Kidney (tissue), 14 donors: ENCODE measurements around the gene GYS1. TPM values are rescaled to one million over a fixed set of nuclear protein-coding genes. Genes with fewer than 3 reads are reported as not detected.

Source experiments
- DNase-seq, 5 donors: peaks; one replicate each; pipeline ENCODE4 v3.0.0-alpha.2; 2013 to 2020
- FAIRE-seq: peaks from 2 replicates; lab custom pipeline; 2012; peaks lifted over from hg19 to GRCh38; lab: Jason Lieb, UNC
- H3K27ac ChIP-seq, 2 donors: one replicate each; pipeline ENCODE4 v1.7.0; 2013; ENCODE audit warnings: low read depth in 2 of 2, low read length in 2 of 2, inconsistent platforms in 1 of 2
- H3K27me3 ChIP-seq: one replicate; pipeline ENCODE4 v1.7.1; 2013; ENCODE audit warnings: low read length, inconsistent platforms; ENCODE audit not compliant: control insufficient read depth, insufficient read depth
- H3K36me3 ChIP-seq, 3 donors: one replicate each; pipeline versions ENCODE4 v1.7.0 to v1.7.1; 2013; ENCODE audit warnings: low read length in 3 of 3, control low read depth in 1 of 3, inconsistent platforms in 1 of 3; ENCODE audit not compliant: insufficient read depth in 3 of 3, control insufficient read depth in 2 of 3
- H3K4me1 ChIP-seq, 3 donors: one replicate each; pipeline versions ENCODE4 v1.7.0 to v1.7.1; 2013; ENCODE audit warnings: low read length in 3 of 3, inconsistent platforms in 1 of 3, low read depth in 1 of 3; ENCODE audit not compliant: control insufficient read depth in 2 of 3, insufficient read depth in 2 of 3
- H3K4me3 ChIP-seq, 3 donors: one replicate each; pipeline versions ENCODE4 v1.7.0 to v1.8.1; 2013; ENCODE audit warnings: low read length in 3 of 3, control low read depth in 1 of 3, inconsistent platforms in 1 of 3
- H3K9ac ChIP-seq, 3 donors: one replicate each; pipeline versions ENCODE4 v1.7.0 to v1.7.1; 2013; ENCODE audit warnings: low read length in 3 of 3, control low read depth in 1 of 3, inconsistent platforms in 1 of 3
- H3K9me3 ChIP-seq, 3 donors: one replicate each; pipeline versions ENCODE4 v1.7.0 to v1.7.1; 2013; ENCODE audit warnings: low read length in 3 of 3, control low read depth in 1 of 3, inconsistent platforms in 1 of 3; ENCODE audit not compliant: control insufficient read depth in 2 of 3, insufficient read depth in 1 of 3
- CTCF ChIP-seq: IDR thresholded peaks from 3 replicates; pipeline ENCODE4 v1.5.1; 2012; ENCODE audit warnings: mild to moderate bottlenecking, moderate library complexity, borderline replicate concordance; ENCODE audit not compliant: insufficient read depth; ENCODE audit errors: extremely low read depth
- intact Hi-C: fragments of 100-400 bp; cut with DNase I; formaldehyde crosslinking; loops from one replicate; pipeline ENCODE4 v1.11.1; 2022
- polyA plus RNA-seq: library from polyadenylated mRNA; stranded (reverse); fragments of 350-450 nt; fragmentation: Illumina TruSeq; extraction: RNeasy Lipid Tissue Mini Kit (QIAGEN cat#74804); gene quantifications from one replicate; pipeline ENCODE4 v1.2.3, GENCODE V29; 2014; ENCODE audit warnings: low read depth, low replicate concordance; ENCODE audit not compliant: insufficient read depth
- total RNA-seq: library from RNA; stranded (reverse); fragmentation: NEBNext Ultra II Directional; extraction: Animal tissue kit (Norgen Biotek cat#: 25700); gene quantifications from one replicate; pipeline ENCODE4 v1.2.1, GENCODE V29; 2021
- donor health status: control.
- donor health status: control.
- donor health status: control.
- donor health status: control.
- donor health status: control.
- donor health status: DM: yes; HTN: yes; CAD: no.
- donor health status: Normal renal cell carcinoma (clear cell type).

Gene GYS1
- total and polyA plus RNA-seq, 2 donors from 2014 or later, result 23.9 to 41.5 TPM

GRCh38 chr19:49014123-49014869 lies 21.2 kb upstream of the GYS1 start:
- DNase-seq (no peak), FAIRE-seq (no peak)
- intact Hi-C loops, result no loop called here
- no peak overlapping the region for H3K27ac ChIP-seq
- no peak overlapping the region for H3K4me3 ChIP-seq
- TF ChIP-seq CTCF, result no peak
- H3K4me1 ChIP-seq, result peaks cover 0 to 6% (median 0%) of the 10 kb centered on the region in 3 donors
- H3K9me3 ChIP-seq, result no peaks in the 10 kb centered on the region
- no peaks in the 10 kb centered on the region for H3K27me3 ChIP-seq
- peaks cover 0 to 12% (median 2%) of the 10 kb centered on the region in 3 donors for H3K36me3 ChIP-seq
- no peak overlapping the region for H3K9ac ChIP-seq

- H3K36me3 ChIP-seq, result peaks cover 0 to 18% (median 15%) of the 10 kb centered on the region in 3 donors
These were observed 18.1 kb upstream of the GYS1 start for GRCh38 chr19:49011194-49011593.

GRCh38 chr19:49010453-49010852 lies 17.3 kb upstream of the GYS1 start:
- H3K9ac ChIP-seq, result no peak overlapping the region
- no peak for DNase-seq
- H3K36me3 ChIP-seq, result peaks cover 0 to 20% (median 16%) of the 10 kb centered on the region in 3 donors
- H3K4me3 ChIP-seq, result no peak overlapping the region
- TF ChIP-seq CTCF, result no peak
- no peak for FAIRE-seq
- no peaks in the 10 kb centered on the region for H3K4me1 ChIP-seq
- H3K9me3 ChIP-seq, result no peaks in the 10 kb centered on the region
- intact Hi-C loops, result no loop called here
- H3K27me3 ChIP-seq, result no peaks in the 10 kb centered on the region
- H3K27ac ChIP-seq, result no peak overlapping the region

More at GRCh38 chr19:49011194-49011593, 18.1 kb upstream of the GYS1 start:
- DNase-seq, result no peak
- Histone ChIP-seq H3K4me3 (no peak overlapping the region), H3K4me1 (no peaks in the 10 kb centered on the region), H3K9me3 (no peaks in the 10 kb centered on the region), H3K27ac (no peak overlapping the region), H3K9ac (no peak overlapping the region), H3K27me3 (no peaks in the 10 kb centered on the region)
- no peak for FAIRE-seq
- intact Hi-C loops, result no loop called here
- TF ChIP-seq CTCF, result no peak
